T-cell (primary cell): ENCODE results near the gene ELFN2. TPM values are rescaled to one million over a fixed set of nuclear protein-coding genes. Genes with fewer than 3 reads are reported as not detected.

ENCODE experiments used
- ATAC-seq, 4 experiments: fragments of 200-7000 bp in 3 of 4; fragments of 150-1000 bp in 1 of 4; cut with Tn5 transposase; replicated peaks in 1 of 4; 1 replicate in 3 of 4; 2 replicates in 1 of 4; pipeline ENCODE4 v1.10.0; 2021; ENCODE audit warnings: moderate library complexity in 3 of 4, mild to moderate bottlenecking in 2 of 4, moderate number of reproducible peaks in 1 of 4
- CTCF ChIA-PET, 2 donors: fragments of 300-600 bp; sonication (Branson Sonifier 250); formaldehyde crosslinking; loops; one replicate each; lab custom pipeline; 2022; ENCODE audit warnings: antibody characterized with exemption in 2 of 2; lab: Charles Lee
- POLR2A ChIA-PET, 2 donors: fragments of 300-600 bp; sonication (Branson Sonifier 250); formaldehyde crosslinking; loops; one replicate each; lab custom pipeline; 2022; ENCODE audit warnings: antibody characterized with exemption in 2 of 2; lab: Charles Lee
- DNase-seq, 35 experiments: peaks; one replicate each; pipeline versions ENCODE4 v3.0.0 to v3.0.0-alpha.2; 2013 to 2023
- H3K27ac ChIP-seq: one replicate; pipeline ENCODE4 v1.5.1; 2013; ENCODE audit warnings: low read length
- H3K27me3 ChIP-seq, 2 experiments: replicated peaks in 1 of 2; 1 replicate in 1 of 2; 2 replicates in 1 of 2; pipeline versions ENCODE4 v1.6.1 to v1.7.0; 2013; ENCODE audit warnings: low read length in 1 of 2, mixed read lengths in 1 of 2; ENCODE audit not compliant: control insufficient read depth in 2 of 2, insufficient read depth in 2 of 2; ENCODE audit errors: extremely low read depth in 1 of 2
- H3K36me3 ChIP-seq, 2 donors: 1 replicate in 1 of 2; 2 replicates in 1 of 2; pipeline versions ENCODE4 v1.6.1 to v1.7.0; 2013; ENCODE audit warnings: low read length in 1 of 2; ENCODE audit not compliant: control insufficient read depth in 2 of 2, insufficient read depth in 1 of 2; ENCODE audit errors: extremely low read depth in 1 of 2
- H3K4me1 ChIP-seq, 2 experiments: 1 replicate in 1 of 2; 2 replicates in 1 of 2; pipeline versions ENCODE4 v1.6.1 to v1.7.0; 2013; ENCODE audit warnings: low read length in 2 of 2, mixed read lengths in 1 of 2; ENCODE audit not compliant: insufficient read depth in 2 of 2, control insufficient read depth in 1 of 2; ENCODE audit errors: extremely low read depth in 1 of 2
- H3K4me3 ChIP-seq, 2 donors: 1 replicate in 1 of 2; 2 replicates in 1 of 2; pipeline versions ENCODE4 v1.5.1 to v1.7.0; 2013; ENCODE audit warnings: mild to moderate bottlenecking in 2 of 2, low read length in 1 of 2, moderate library complexity in 1 of 2; ENCODE audit not compliant: control insufficient read depth in 1 of 2; ENCODE audit errors: extremely low read depth in 1 of 2
- H3K9me3 ChIP-seq: 2 replicates; pipeline ENCODE4 v1.7.0; 2013
- H3K27ac Mint-ChIP-seq, 2 donors: one replicate each; pipeline ENCODE4 v1.8.0; 2020 to 2021; ENCODE audit warnings: mild to moderate bottlenecking in 2 of 2, mixed read lengths in 2 of 2
- H3K27me3 Mint-ChIP-seq, 2 donors: one replicate each; pipeline ENCODE4 v1.8.0; 2021 to 2022; ENCODE audit warnings: mixed read lengths in 2 of 2
- H3K36me3 Mint-ChIP-seq: one replicate; pipeline ENCODE4 v1.8.0; 2021; ENCODE audit warnings: mixed read lengths
- H3K4me1 Mint-ChIP-seq, 3 donors: one replicate each; pipeline ENCODE4 v1.8.0; 2020 to 2022; ENCODE audit warnings: mixed read lengths in 3 of 3, mild to moderate bottlenecking in 1 of 3
- H3K4me3 Mint-ChIP-seq, 3 donors: one replicate each; pipeline ENCODE4 v1.8.0; 2020 to 2022; ENCODE audit warnings: mild to moderate bottlenecking in 3 of 3, mixed read lengths in 3 of 3, moderate library complexity in 3 of 3
- H3K9me3 Mint-ChIP-seq, 3 donors: one replicate each; pipeline ENCODE4 v1.8.0; 2020 to 2022; ENCODE audit warnings: mixed read lengths in 3 of 3
- WGBS: methylation state at CpG from one replicate; pipeline ENCODE4 v1.1.5; 2013; ENCODE audit warnings: missing lambda C conversion rate; ENCODE audit not compliant: insufficient coverage; 5-methylcytosine and 5-hydroxymethylcytosine counted together
- total RNA-seq, 35 experiments: library from RNA in 6 of 35; stranded (reverse) in 6 of 35; fragments of 120-200 nt in 1 of 35; gene quantifications; one replicate each; pipeline versions ENCODE4 v1.2.1 to v1.2.4 and lab custom pipeline; 2013 to 2026

The ELFN2 gene
- total RNA-seq, 5 donors from 2014 or later (not counting 1 experiment from before 2014, with no cell fraction given): 0.09 to 0.88 (median 0.70) TPM

GRCh38 chr22:37390075-37390474 is 37.2 kb downstream of the ELFN2 start:
- H3K4me3 ChIP-seq: no peak overlapping the region
- 95% methylated on average over 3 of the region's 6 CpGs for WGBS
- ATAC-seq (no peak), DNase-seq (no peak)
- no peak overlapping the region for H3K27ac ChIP-seq
- Mint-ChIP-seq H3K27me3 (peaks cover 0 to 28% of the 10 kb centered on the region in 2 donors), H3K27ac (no peak overlapping the region), H3K4me3 (no peak overlapping the region), H3K36me3 (no peaks in the 10 kb centered on the region), H3K9me3 (no peaks in the 10 kb centered on the region), H3K4me1 (no peaks in the 10 kb centered on the region)
- ChIA-PET POLR2A (no interaction called here), CTCF (no interaction called here)
- no peaks in the 10 kb centered on the region for H3K36me3 ChIP-seq
- peaks cover 0 to 41% of the 10 kb centered on the region in 2 experiments for H3K27me3 ChIP-seq
- no peaks in the 10 kb centered on the region for H3K4me1 ChIP-seq
- no peaks in the 10 kb centered on the region for H3K9me3 ChIP-seq

GRCh38 chr22:37388538-37388937 is 38.7 kb downstream of the ELFN2 start:
- no peak overlapping the region for H3K4me3 Mint-ChIP-seq
- Histone ChIP-seq H3K9me3 (no peaks in the 10 kb centered on the region), H3K27ac (no peak overlapping the region), H3K4me1 (no peaks in the 10 kb centered on the region), H3K4me3 (no peak overlapping the region), H3K27me3 (peaks cover 0 to 41% of the 10 kb centered on the region in 2 experiments), H3K36me3 (no peaks in the 10 kb centered on the region)
- no peak overlapping the region for H3K27ac Mint-ChIP-seq
- DNase-seq (no peak), ATAC-seq (no peak)
- peaks cover 0 to 25% of the 10 kb centered on the region in 2 donors for H3K27me3 Mint-ChIP-seq
- ChIA-PET POLR2A (no interaction called here), CTCF (no interaction called here)
- no peaks in the 10 kb centered on the region for H3K9me3 Mint-ChIP-seq
- no peaks in the 10 kb centered on the region for H3K36me3 Mint-ChIP-seq
- 100% methylated on average over 1 of the region's 4 CpGs for WGBS
- H3K4me1 Mint-ChIP-seq: no peaks in the 10 kb centered on the region

GRCh38 chr22:37387793-37388192 is 39.5 kb downstream of the ELFN2 start:
- Histone ChIP-seq H3K27me3 (peaks cover 0 to 46% of the 10 kb centered on the region in 2 experiments), H3K9me3 (no peaks in the 10 kb centered on the region), H3K27ac (no peak overlapping the region), H3K36me3 (no peaks in the 10 kb centered on the region), H3K4me3 (no peak overlapping the region), H3K4me1 (no peaks in the 10 kb centered on the region)
- Mint-ChIP-seq H3K27ac (no peak overlapping the region), H3K4me1 (no peaks in the 10 kb centered on the region), H3K9me3 (no peaks in the 10 kb centered on the region), H3K36me3 (no peaks in the 10 kb centered on the region), H3K4me3 (no peak overlapping the region), H3K27me3 (peaks cover 0 to 27% of the 10 kb centered on the region in 2 donors)
- ATAC-seq: no peak
- no peak for DNase-seq
- POLR2A ChIA-PET: no interaction called here
- CTCF ChIA-PET: no interaction called here
- 60% methylated on average over 8 of the region's 10 CpGs for WGBS

DNA sequence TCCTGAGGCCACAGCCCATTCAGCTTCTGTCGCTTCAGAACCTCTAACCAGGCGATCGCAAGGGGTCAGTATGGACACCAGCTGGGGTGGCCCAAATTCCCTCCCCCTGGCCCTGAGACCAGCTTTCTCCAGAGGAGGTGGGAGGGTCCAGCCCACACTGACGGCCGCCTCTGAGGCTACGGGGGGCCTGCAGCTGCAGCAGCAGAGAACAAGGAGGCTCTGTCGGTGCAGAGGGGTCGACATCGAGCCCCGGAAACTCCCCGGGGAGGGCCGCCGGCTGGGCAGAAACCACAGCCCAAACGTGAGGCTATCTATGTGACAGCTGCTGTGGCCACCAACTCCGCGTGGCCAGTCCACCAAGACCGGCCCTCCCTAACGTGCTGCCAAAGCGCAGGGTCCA is 40.8 kb downstream of the ELFN2 start:
- H3K36me3 Mint-ChIP-seq: no peaks in the 10 kb centered on the region
- ChIA-PET CTCF (no interaction called here), POLR2A (no interaction called here)
- Histone ChIP-seq H3K36me3 (no peaks in the 10 kb centered on the region), H3K4me3 (no peak overlapping the region), H3K4me1 (no peaks in the 10 kb centered on the region), H3K27me3 (peaks cover 0 to 47% of the 10 kb centered on the region in 2 experiments), H3K9me3 (no peaks in the 10 kb centered on the region), H3K27ac (no peak overlapping the region)
- no peaks in the 10 kb centered on the region for H3K9me3 Mint-ChIP-seq
- 63% methylated on average over 19 of the region's 19 CpGs for WGBS
- no peak overlapping the region for H3K4me3 Mint-ChIP-seq
- H3K27me3 Mint-ChIP-seq: peaks cover 0 to 27% of the 10 kb centered on the region in 2 donors
- ATAC-seq (no peak), DNase-seq (no peak)
- no peaks in the 10 kb centered on the region for H3K4me1 Mint-ChIP-seq
- no peak overlapping the region for H3K27ac Mint-ChIP-seq

- CTCF ChIA-PET: no interaction called here
- Mint-ChIP-seq H3K9me3 (no peaks in the 10 kb centered on the region), H3K4me3 (no peak overlapping the region), H3K27ac (no peak overlapping the region), H3K27me3 (peaks cover 0 to 32% of the 10 kb centered on the region in 2 donors), H3K36me3 (no peaks in the 10 kb centered on the region), H3K4me1 (no peaks in the 10 kb centered on the region)
- 87% methylated on average over 12 of the region's 12 CpGs for WGBS
- H3K36me3 ChIP-seq: no peaks in the 10 kb centered on the region
- H3K4me1 ChIP-seq: no peaks in the 10 kb centered on the region
- ATAC-seq: no peak
- H3K4me3 ChIP-seq: no peak overlapping the region
- no peak for DNase-seq
- POLR2A ChIA-PET: no interaction called here
- no peak overlapping the region for H3K27ac ChIP-seq
- no peaks in the 10 kb centered on the region for H3K9me3 ChIP-seq
- H3K27me3 ChIP-seq: peaks cover 0 to 64% of the 10 kb centered on the region in 2 experiments
These were observed 42.6 kb downstream of the ELFN2 start for GRCh38 chr22:37384691-37385090.

GRCh38 chr22:37383341-37383740 is 43.9 kb downstream of the ELFN2 start:
- Histone ChIP-seq H3K4me1 (no peaks in the 10 kb centered on the region), H3K27me3 (peaks cover 0 to 66% of the 10 kb centered on the region in 2 experiments), H3K36me3 (no peaks in the 10 kb centered on the region), H3K9me3 (no peaks in the 10 kb centered on the region), H3K4me3 (no peak overlapping the region), H3K27ac (no peak overlapping the region)
- Mint-ChIP-seq H3K9me3 (no peaks in the 10 kb centered on the region), H3K4me1 (no peaks in the 10 kb centered on the region), H3K36me3 (no peaks in the 10 kb centered on the region), H3K4me3 (no peak overlapping the region), H3K27ac (no peak overlapping the region), H3K27me3 (peaks cover 5 to 29% of the 10 kb centered on the region in 2 donors)
- no peak for ATAC-seq
- no peak for DNase-seq
- 79% methylated on average over 9 of the region's 9 CpGs for WGBS
- ChIA-PET POLR2A (no interaction called here), CTCF (no interaction called here)

DNA sequence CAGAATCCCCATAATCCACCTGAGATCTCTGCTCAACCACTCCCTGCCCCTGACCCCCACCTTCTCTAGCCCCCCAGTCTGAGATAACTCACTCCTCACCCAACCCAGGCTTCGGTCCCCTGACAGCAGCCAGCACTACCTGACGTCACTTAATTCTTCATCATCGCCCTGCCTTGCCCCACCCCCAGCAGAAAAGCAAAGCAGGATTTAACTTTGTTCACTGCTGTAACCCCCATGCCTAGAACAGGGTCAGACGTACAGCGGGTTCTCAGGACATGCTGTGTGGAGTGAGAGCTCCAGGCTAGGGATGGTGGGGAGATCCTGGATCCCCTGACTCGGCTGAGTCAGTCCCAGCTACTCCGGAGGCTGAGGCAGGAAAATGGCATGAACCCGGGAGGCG is 45.8 kb downstream of the ELFN2 start:
- 69% methylated on average over 5 of the region's 9 CpGs for WGBS
- no peaks in the 10 kb centered on the region for H3K9me3 Mint-ChIP-seq
- H3K27ac Mint-ChIP-seq: no peak overlapping the region
- ATAC-seq (no peak), DNase-seq (no peak)
- Histone ChIP-seq H3K4me3 (no peak overlapping the region), H3K9me3 (no peaks in the 10 kb centered on the region), H3K27me3 (peaks cover 0 to 69% of the 10 kb centered on the region in 2 experiments), H3K27ac (no peak overlapping the region), H3K4me1 (no peaks in the 10 kb centered on the region), H3K36me3 (no peaks in the 10 kb centered on the region)
- H3K36me3 Mint-ChIP-seq: no peaks in the 10 kb centered on the region
- no peaks in the 10 kb centered on the region for H3K4me1 Mint-ChIP-seq
- no peak overlapping the region for H3K4me3 Mint-ChIP-seq
- H3K27me3 Mint-ChIP-seq: peaks cover 8 to 35% of the 10 kb centered on the region in 2 donors
- CTCF ChIA-PET: no interaction called here
- POLR2A ChIA-PET: no interaction called here
